ENCODE data around the gene TAF6L. TPM values are rescaled to one million over a fixed set of nuclear protein-coding genes. Genes with fewer than 3 reads are reported as not detected.

The TAF6L gene
- total RNA-seq = 19.3 and 43.2 TPM in 2 replicates

GRCh38 chr11:62771144-62772021, at the start of gene TAF6L:
Gene TAF6L (plus strand): TSS chr11:62771396. CDS start chr11:62775784, 4,388 bp downstream.

DNA sequence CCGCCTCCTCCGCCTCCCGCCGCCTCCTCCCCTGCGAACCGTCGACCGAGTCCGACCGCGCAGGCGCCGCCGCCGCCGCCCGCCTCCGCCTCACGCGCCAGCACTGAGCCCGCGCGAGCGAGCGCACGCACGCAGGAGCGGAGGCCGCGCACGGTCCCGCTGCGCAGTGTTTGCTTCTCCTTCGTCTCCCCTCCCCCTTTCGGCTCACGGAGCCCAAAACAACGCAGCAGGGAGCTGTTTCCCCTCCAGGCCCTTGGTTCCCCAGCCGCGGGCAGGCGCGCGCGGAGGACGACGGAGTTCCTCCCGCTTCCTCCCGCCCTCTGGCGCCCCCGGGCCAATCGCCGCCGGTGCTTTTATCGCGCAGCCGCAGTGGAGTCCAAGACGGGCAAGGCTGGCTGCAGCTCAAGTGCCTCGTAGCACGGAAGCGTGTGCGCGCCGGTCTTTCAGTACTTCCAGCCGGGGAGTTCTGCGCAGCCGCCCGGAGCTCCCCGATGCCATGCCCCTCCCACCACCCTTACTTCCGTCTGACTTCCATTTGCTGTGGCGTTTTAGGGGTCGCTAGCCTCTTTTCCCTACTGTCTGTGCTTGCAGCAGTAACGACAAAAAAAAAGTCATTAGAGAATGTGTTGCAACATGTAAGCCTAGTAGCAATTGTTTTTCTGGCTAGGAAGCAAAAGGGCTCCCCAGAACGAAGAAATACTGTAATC, 43.9 kb upstream of the TAF6L start, which contains the start of gene HNRNPUL2:
Gene HNRNPUL2 (minus strand): TSS at position 293 of the 707 bp plus-strand sequence. CDS start 301 bp downstream, outside the sequence.

DNA sequence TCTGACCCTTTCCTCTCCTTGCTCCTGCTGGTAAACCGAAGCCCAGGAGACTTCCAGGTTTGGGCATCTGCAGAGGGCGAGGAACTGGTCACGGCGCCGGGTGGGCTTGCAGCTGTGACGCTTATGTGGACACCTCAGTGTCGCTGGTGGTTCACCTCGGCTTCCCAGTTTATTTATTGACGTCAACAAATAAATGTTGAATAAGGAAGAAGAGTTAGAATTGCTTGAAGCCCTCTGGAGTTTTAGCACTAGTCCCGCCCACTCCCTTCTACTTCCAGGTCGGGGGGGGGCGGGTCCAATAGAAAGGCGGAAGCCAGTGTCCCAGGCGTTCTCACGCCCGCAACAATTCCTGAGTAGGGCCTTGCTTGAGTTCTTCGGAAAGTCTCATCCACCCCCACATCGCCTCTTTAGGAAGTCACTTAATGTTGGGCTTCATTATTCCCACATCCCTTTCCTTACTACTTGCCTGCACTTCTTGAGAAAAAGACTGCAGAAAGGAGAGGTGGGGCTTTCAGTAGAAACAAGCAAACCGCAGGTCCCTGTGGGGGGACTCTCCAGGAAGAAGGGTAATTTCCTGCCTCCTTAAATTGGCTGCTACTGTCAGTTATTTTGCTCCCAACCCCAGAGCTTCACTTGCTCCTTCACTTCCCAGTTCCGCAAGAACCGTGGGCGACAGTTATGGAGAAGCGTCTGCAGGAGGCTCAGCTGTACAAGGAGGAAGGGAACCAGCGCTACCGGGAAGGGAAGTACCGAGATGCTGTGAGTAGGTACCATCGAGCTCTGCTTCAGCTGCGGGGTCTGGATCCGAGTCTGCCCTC, 42.8 kb upstream of the TAF6L start, which contains the start of gene TTC9C:
Gene TTC9C (plus strand): TSS at position 316 of the 818 bp plus-strand sequence. CDS start 363 bp downstream, at position 679.

DNA sequence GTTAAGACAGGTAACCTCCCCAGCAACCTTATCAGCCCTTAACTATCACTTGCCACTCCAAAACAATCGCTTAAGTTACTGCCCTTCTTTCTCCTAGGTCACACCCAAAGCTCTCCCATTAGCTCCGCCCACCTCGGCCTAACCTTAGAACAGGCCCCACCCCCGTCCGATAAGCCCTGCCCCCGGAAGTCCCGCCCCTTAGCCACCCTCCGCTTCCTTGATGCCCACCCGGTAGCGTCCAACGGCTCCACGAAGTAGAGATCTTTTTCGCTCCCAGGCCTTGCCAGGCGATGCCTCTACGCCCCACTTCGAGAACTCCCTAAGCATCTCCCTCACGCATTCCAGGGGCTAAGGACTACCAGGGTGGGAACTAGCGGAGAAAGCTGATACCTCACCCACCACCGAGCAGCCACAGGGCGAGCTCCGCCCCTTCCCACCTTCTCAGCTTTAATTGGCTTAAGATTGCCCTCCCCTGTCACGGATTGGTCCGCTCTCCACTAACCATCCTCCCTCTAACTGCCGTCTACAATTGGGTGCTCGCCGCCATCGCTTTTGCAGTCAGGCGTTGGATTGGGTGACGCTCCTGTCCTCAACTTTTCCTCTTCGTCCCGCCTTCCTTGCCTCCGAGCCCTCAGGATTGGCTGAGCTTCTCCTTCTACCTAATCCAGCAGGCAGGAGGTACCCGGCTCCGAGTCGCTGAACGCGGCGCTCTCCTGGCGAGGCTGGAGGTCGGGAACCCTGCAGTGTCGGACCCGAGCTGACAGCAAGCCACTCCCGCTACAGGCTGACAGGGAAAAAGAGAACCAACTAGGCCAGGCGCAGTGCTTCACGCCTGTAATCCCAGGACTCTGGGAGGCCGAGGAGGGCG, 17.2 kb upstream of the TAF6L start, which contains the start of gene ZBTB3:
Gene ZBTB3 (minus strand): TSS at position 425 of the 868 bp plus-strand sequence. CDS start 496 bp downstream, outside the sequence.

GRCh38 chr11:62787005-62787759, 16.0 kb downstream of the TAF6L start, which contains the start of gene TMEM179B:
Gene TMEM179B (plus strand): TSS chr11:62787402. CDS start chr11:62787432, 30 bp downstream.

GRCh38 chr11:62791501-62792201, 20.5 kb downstream of the TAF6L start, which contains the start of gene TMEM223:
Gene TMEM223 (minus strand): TSS chr11:62792006. CDS start chr11:62791994, 12 bp downstream.

GRCh38 chr11:62805076-62805892, 34.1 kb downstream of the TAF6L start, which contains the start of gene NXF1:
Gene NXF1 (minus strand): TSS chr11:62805440. CDS start chr11:62805356, 84 bp downstream.

GRCh38 chr11:62831520-62832335, 60.5 kb downstream of the TAF6L start, which contains the start of gene STX5:
Gene STX5 (minus strand): TSS chr11:62832051. CDS start chr11:62831243, 808 bp downstream.

DNA sequence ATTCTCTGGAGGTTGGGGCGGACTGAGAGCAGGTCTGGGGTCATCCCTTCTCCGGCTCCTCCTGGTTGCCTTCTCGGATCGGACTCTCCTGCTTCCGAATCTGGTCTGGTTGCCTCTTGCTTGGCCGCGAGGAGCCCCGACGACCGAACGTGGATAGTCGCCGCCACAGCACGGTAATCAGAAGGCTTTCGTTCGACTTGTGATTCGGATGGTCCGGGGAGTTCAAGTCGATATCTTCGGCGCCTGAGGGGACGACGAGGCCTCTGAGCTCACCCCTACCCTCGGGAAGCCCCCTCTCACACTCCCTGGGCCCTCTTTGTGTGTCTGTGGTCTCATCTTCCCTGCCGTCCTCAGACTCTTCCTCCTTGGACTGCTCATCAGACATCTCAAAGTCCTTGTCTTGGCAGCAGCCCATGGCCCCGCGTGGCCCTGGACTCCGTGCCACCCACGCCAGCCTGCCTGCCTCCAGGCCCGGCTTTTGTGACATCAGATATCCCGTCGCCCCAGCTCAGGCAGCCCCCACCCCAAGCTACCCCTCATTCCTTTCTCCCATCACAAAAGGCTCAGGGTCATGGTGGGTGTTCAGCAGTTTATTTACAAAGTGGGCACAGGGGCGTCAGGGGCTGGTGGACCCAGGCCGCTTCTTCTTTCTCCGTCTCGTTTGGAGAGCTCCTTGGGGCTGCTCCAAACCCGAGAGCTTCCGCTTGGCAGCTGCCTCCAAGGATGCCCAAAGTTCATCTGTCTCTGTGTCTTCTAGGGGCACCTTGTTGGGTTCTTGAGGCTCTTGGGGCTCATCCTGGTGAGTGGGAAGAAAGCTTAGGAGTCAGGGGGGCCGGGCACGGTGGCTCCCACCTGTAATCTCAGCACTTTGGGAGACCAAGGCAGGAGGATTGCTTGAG, 61.4 kb downstream of the TAF6L start, which contains the start of gene TEX54:
Gene TEX54 (minus strand): TSS at position 506 of the 899 bp plus-strand sequence.

Other genes starting within 250 kb of the TAF6L start
- 329 and 449 TPM in 2 replicates for gene AHNAK, start 224.6 kb upstream of the TAF6L start, total RNA-seq
- 1,133 and 1,197 TPM in 2 replicates for gene EEF1G, start 197.5 kb upstream of the TAF6L start, total RNA-seq
- gene TUT1, start 179.9 kb upstream of the TAF6L start, total RNA-seq = 9.2 and 12.8 TPM in 2 replicates
- gene MTA2, start 169.5 kb upstream of the TAF6L start, total RNA-seq = 177 and 185 TPM in 2 replicates
- gene EML3, start 158.6 kb upstream of the TAF6L start, total RNA-seq = 26.9 and 35.7 TPM in 2 replicates
- gene ROM1, start 158.1 kb upstream of the TAF6L start, total RNA-seq = 2.1 and 4.9 TPM in 2 replicates
- gene B3GAT3, start 149.4 kb upstream of the TAF6L start, total RNA-seq = 16.7 and 19.2 TPM in 2 replicates
- gene GANAB, start 124.8 kb upstream of the TAF6L start, total RNA-seq = 177 and 354 TPM in 2 replicates
- gene INTS5, start 118.1 kb upstream of the TAF6L start, total RNA-seq = 16.8 and 20.8 TPM in 2 replicates
- 29.8 and 31.6 TPM in 2 replicates for gene C11orf98, start 106.2 kb upstream of the TAF6L start, total RNA-seq
- gene CSKMT, start 106.1 kb upstream of the TAF6L start, total RNA-seq = 7.7 and 7.9 TPM in 2 replicates
- 9.0 and 10.5 TPM in 2 replicates for gene UQCC3, start 99.7 kb upstream of the TAF6L start, total RNA-seq
- gene LBHD1, start 99.1 kb upstream of the TAF6L start, total RNA-seq = 1.6 and 2.8 TPM in 2 replicates
- gene UBXN1, start 92.3 kb upstream of the TAF6L start, total RNA-seq = 145 and 155 TPM in 2 replicates
- gene LRRN4CL, start 81.9 kb upstream of the TAF6L start, total RNA-seq = under 0.01 and 0.31 TPM in 2 replicates
- 14.2 and 15.7 TPM in 2 replicates for gene BSCL2, start 64.0 kb upstream of the TAF6L start, total RNA-seq
- gene GNG3, start 63.7 kb upstream of the TAF6L start, total RNA-seq = not detected in 2 replicates
- 9.9 and 18.2 TPM in 2 replicates for gene HNRNPUL2, start 43.9 kb upstream of the TAF6L start, total RNA-seq
- gene TTC9C, start 42.9 kb upstream of the TAF6L start, total RNA-seq = 32.5 and 33.0 TPM in 2 replicates
- gene ZBTB3, start 17.2 kb upstream of the TAF6L start, total RNA-seq = 7.8 TPM in 2 replicates
- 49.9 and 61.2 TPM in 2 replicates for gene POLR2G, start 9.8 kb upstream of the TAF6L start, total RNA-seq
- gene TMEM179B, start 16.0 kb downstream of the TAF6L start, total RNA-seq = 17.2 and 21.3 TPM in 2 replicates
- 11.3 and 11.5 TPM in 2 replicates for gene TMEM223, start 20.6 kb downstream of the TAF6L start, total RNA-seq
- gene NXF1, start 34.0 kb downstream of the TAF6L start, total RNA-seq = 11.8 and 50.6 TPM in 2 replicates
- 35.9 and 40.8 TPM in 2 replicates for gene STX5, start 60.7 kb downstream of the TAF6L start, total RNA-seq
- not detected in 2 replicates for gene TEX54, start 61.4 kb downstream of the TAF6L start, total RNA-seq
- gene WDR74, start 68.2 kb downstream of the TAF6L start, total RNA-seq = 61.4 and 67.5 TPM in 2 replicates
- gene SLC3A2, start 109.5 kb downstream of the TAF6L start, total RNA-seq = 86.1 and 87.2 TPM in 2 replicates
- not detected in 2 replicates for gene CHRM1, start 150.0 kb downstream of the TAF6L start, total RNA-seq
- not detected in 2 replicates for gene SLC22A6, start 213.6 kb downstream of the TAF6L start, total RNA-seq
- not detected in 2 replicates for gene SLC22A8, start 244.4 kb downstream of the TAF6L start, total RNA-seq